Esophagus muscularis mucosa (tissue), 4 donors: ENCODE data around the gene ITIH6. TPM values are rescaled to one million over a fixed set of nuclear protein-coding genes. Genes with fewer than 3 reads are reported as not detected.

ENCODE experiments used
- DNase-seq: peaks from one replicate; pipeline ENCODE4 v3.0.0-alpha.2; 2017; ENCODE audit errors: extremely low spot score
- H3K27ac ChIP-seq, 4 donors: fragments of 200-600 bp; sonication (generic); replicated peaks in 1 of 4; 1 replicate in 3 of 4; 2 replicates in 1 of 4; pipeline ENCODE4 v1.5.1; 2016 to 2019; ENCODE audit warnings: mild to moderate bottlenecking in 1 of 4
- H3K27me3 ChIP-seq, 4 donors: fragments of 200-600 bp; sonication (generic); one replicate each; pipeline versions ENCODE4 v1.5.1 to v1.6.0; 2016 to 2019
- H3K36me3 ChIP-seq, 4 donors: fragments of 200-600 bp; sonication (generic); one replicate each; pipeline ENCODE4 v1.5.1; 2016 to 2019
- H3K4me1 ChIP-seq, 4 donors: fragments of 200-600 bp; sonication (generic); one replicate each; pipeline ENCODE4 v1.5.1; 2016 to 2019
- H3K4me3 ChIP-seq, 4 donors: fragments of 200-600 bp; sonication (generic); 1 replicate in 2 of 4; 2 replicates in 2 of 4; pipeline ENCODE4 v1.5.1; 2016 to 2019; ENCODE audit warnings: mild to moderate bottlenecking in 4 of 4, moderate library complexity in 1 of 4
- H3K9me3 ChIP-seq, 4 donors: fragments of 200-600 bp; sonication (generic); 1 replicate in 3 of 4; 2 replicates in 1 of 4; pipeline ENCODE4 v1.5.1; 2016 to 2019
- CTCF ChIP-seq, 3 experiments: fragments of 200-600 bp in 2 of 3; fragments of 450-650 bp in 1 of 3; sonication (generic) in 2 of 3; IDR thresholded peaks; one replicate each; pipeline ENCODE4 v1.5.1; 2017 to 2019; ENCODE audit warnings: antibody characterized with exemption in 3 of 3, mild to moderate bottlenecking in 2 of 3, moderate library complexity in 1 of 3
- EP300 ChIP-seq: sonication (generic); formaldehyde crosslinking; IDR thresholded peaks from one replicate; pipeline ENCODE4 v1.6.1; 2017; ENCODE audit warnings: antibody characterized with exemption
- POLR2A ChIP-seq: fragments of 450-650 bp; IDR thresholded peaks from one replicate; pipeline ENCODE4 v1.6.1; 2017; ENCODE audit warnings: antibody characterized with exemption, moderate library complexity, mild to moderate bottlenecking, low read depth
- POLR2AphosphoS5 ChIP-seq, 2 donors: sonication (generic); formaldehyde crosslinking; IDR thresholded peaks; one replicate each; pipeline ENCODE4 v1.6.1; 2017; ENCODE audit warnings: antibody characterized with exemption in 2 of 2
- WGBS: methylation state at CpG from one replicate; pipeline ENCODE4 v1.1.5; 2018; 5-methylcytosine and 5-hydroxymethylcytosine counted together
- intact Hi-C: fragments of 100-400 bp; cut with DNase I; formaldehyde crosslinking; loops from one replicate; pipeline ENCODE4 v1.15.1; 2023
- total RNA-seq, 4 donors: library from RNA; depleted of rRNA; stranded (reverse); fragments of >200 nt; gene quantifications; one replicate each; pipeline versions ENCODE4 v1.1.0 to v1.2.1, GENCODE V29; 2016

ITIH6 gene
- total RNA-seq, 4 donors from 2014 or later: under 0.01 TPM; not detected in 3

- 81% methylated on average over 6 of the region's 21 CpGs for WGBS
- no peaks in the 10 kb centered on the region for H3K27me3 ChIP-seq
- no peak overlapping the region for H3K4me3 ChIP-seq
- no peaks in the 10 kb centered on the region for H3K4me1 ChIP-seq
- TF ChIP-seq EP300 (no peak), POLR2AphosphoS5 (IDR thresholded peaks at IDR 0.05) (no peak), CTCF (IDR thresholded peaks at IDR 0.05) (no peak), POLR2A (no peak)
- intact Hi-C loops: no loop called here
- no peak overlapping the region for H3K27ac ChIP-seq
- H3K36me3 ChIP-seq: no peaks in the 10 kb centered on the region
- DNase-seq: no peak
- peaks cover 0 to 9% (median 0%) of the 10 kb centered on the region in 4 donors for H3K9me3 ChIP-seq
Measured at GRCh38 chrX:54758114-54759055, 39.7 kb downstream of the ITIH6 start.

GRCh38 chrX:54754854-54755253 is 43.2 kb downstream of the ITIH6 start:
- Histone ChIP-seq H3K9me3 (no peaks in the 10 kb centered on the region), H3K27me3 (no peaks in the 10 kb centered on the region), H3K4me3 (no peak overlapping the region), H3K4me1 (no peaks in the 10 kb centered on the region), H3K36me3 (no peaks in the 10 kb centered on the region), H3K27ac (no peak overlapping the region)
- intact Hi-C loops: no loop called here
- no peak for DNase-seq
- TF ChIP-seq EP300 (no peak), POLR2A (no peak), POLR2AphosphoS5 (IDR thresholded peaks at IDR 0.05) (no peak), CTCF (IDR thresholded peaks at IDR 0.05) (no peak)

- Histone ChIP-seq H3K4me1 (no peaks in the 10 kb centered on the region), H3K9me3 (no peaks in the 10 kb centered on the region), H3K4me3 (no peak overlapping the region), H3K27ac (no peak overlapping the region), H3K36me3 (no peaks in the 10 kb centered on the region), H3K27me3 (no peaks in the 10 kb centered on the region)
- WGBS: 61% methylated on average over 1 of the region's 1 CpG
- DNase-seq: no peak
- intact Hi-C loops: no loop called here
- TF ChIP-seq POLR2A: no peak
- TF ChIP-seq POLR2AphosphoS5 (IDR thresholded peaks at IDR 0.05): no peak
- no peak for TF ChIP-seq EP300
- TF ChIP-seq CTCF (IDR thresholded peaks at IDR 0.05): no peak
Measured at GRCh38 chrX:54748626-54749025, 49.4 kb downstream of the ITIH6 start.

- H3K27ac ChIP-seq: no peak overlapping the region
- H3K9me3 ChIP-seq: no peaks in the 10 kb centered on the region
- no peaks in the 10 kb centered on the region for H3K27me3 ChIP-seq
- intact Hi-C loops: no loop called here
- DNase-seq: no peak
- WGBS: 57% methylated on average over 3 of the region's 3 CpGs
- H3K4me3 ChIP-seq: no peak overlapping the region
- H3K36me3 ChIP-seq: no peaks in the 10 kb centered on the region
- no peaks in the 10 kb centered on the region for H3K4me1 ChIP-seq
- TF ChIP-seq POLR2A: no peak
- no peak for TF ChIP-seq POLR2AphosphoS5 (IDR thresholded peaks at IDR 0.05)
- no peak for TF ChIP-seq CTCF (IDR thresholded peaks at IDR 0.05)
- TF ChIP-seq EP300: no peak
Measured at GRCh38 chrX:54747733-54748393, 50.2 kb downstream of the ITIH6 start.
